Fibroblast of lung (primary cell): ENCODE measurements around the gene TXNIP. TPM values are rescaled to one million over a fixed set of nuclear protein-coding genes. Genes with fewer than 3 reads are reported as not detected.

Experiments used
- DNase-seq, 2 donors: peaks; one replicate each; pipeline versions ENCODE4 v3.0.0 to v3.0.0-alpha.2; 2010; ENCODE audit warnings: low read depth in 2 of 2
- H2AFZ ChIP-seq: 2 replicates; pipeline ENCODE4 v1.5.1; 2012; ENCODE audit warnings: low read length, control low read depth, inconsistent platforms
- H3K27ac ChIP-seq: 2 replicates; pipeline ENCODE4 v1.5.1; 2011; ENCODE audit warnings: low read length, control low read depth; ENCODE audit not compliant: insufficient read depth
- H3K27me3 ChIP-seq: 2 replicates; pipeline ENCODE4 v1.5.1; 2011; ENCODE audit warnings: mild to moderate bottlenecking, low read length; ENCODE audit not compliant: control insufficient read depth, insufficient read depth
- H3K36me3 ChIP-seq: 2 replicates; pipeline ENCODE4 v1.5.1; 2011; ENCODE audit warnings: low read length; ENCODE audit not compliant: control insufficient read depth, insufficient read depth
- H3K4me1 ChIP-seq: 2 replicates; pipeline ENCODE4 v1.5.1; 2011; ENCODE audit warnings: low read length; ENCODE audit not compliant: control insufficient read depth, insufficient read depth; ENCODE audit errors: extremely low read depth
- H3K4me2 ChIP-seq: 2 replicates; pipeline ENCODE4 v1.5.1; 2011; ENCODE audit warnings: low read length, control low read depth; ENCODE audit not compliant: insufficient read depth; ENCODE audit errors: extremely low read depth
- H3K4me3 ChIP-seq, 4 experiments: fragments of 200-600 bp in 1 of 4; sonication (generic) in 1 of 4; replicated peaks in 1 of 4; 2 replicates each; pipeline ENCODE4 v1.5.1; 2011 to 2016; ENCODE audit warnings: low read length in 4 of 4, low read depth in 3 of 4, mild to moderate bottlenecking in 3 of 4, control low read depth in 2 of 4, inconsistent platforms in 1 of 4, mixed read lengths in 1 of 4; ENCODE audit not compliant: insufficient read depth in 1 of 4; ENCODE audit errors: control extremely low read depth in 1 of 4
- H3K79me2 ChIP-seq: 2 replicates; pipeline ENCODE4 v1.5.1; 2012; ENCODE audit warnings: mild to moderate bottlenecking, low read length, inconsistent platforms; ENCODE audit not compliant: control insufficient read depth, insufficient read depth
- H3K9ac ChIP-seq: 2 replicates; pipeline ENCODE4 v1.5.1; 2011; ENCODE audit warnings: mild to moderate bottlenecking, low read length, control low read depth; ENCODE audit not compliant: insufficient read depth
- H3K9me3 ChIP-seq: 2 replicates; pipeline ENCODE4 v1.5.1; 2012; ENCODE audit warnings: low read depth, low read length; ENCODE audit not compliant: control insufficient read depth, insufficient read depth
- H4K20me1 ChIP-seq: 2 replicates; pipeline ENCODE4 v1.5.1; 2011; ENCODE audit warnings: low read length; ENCODE audit not compliant: control insufficient read depth, insufficient read depth; ENCODE audit errors: extremely low read depth
- CTCF ChIP-seq, 2 donors: IDR thresholded peaks in 1 of 2; conservative IDR thresholded peaks in 1 of 2; 1 replicate in 1 of 2; 2 replicates in 1 of 2; pipeline ENCODE4 v1.5.1; 2011 to 2012; ENCODE audit warnings: low read length in 2 of 2, control low read depth in 1 of 2, inconsistent platforms in 1 of 2, low read depth in 1 of 2, mild to moderate bottlenecking in 1 of 2
- EZH2 ChIP-seq: IDR thresholded peaks from 2 replicates; pipeline ENCODE4 v1.5.1; 2012; ENCODE audit warnings: low read length, control low read depth, mild to moderate bottlenecking; ENCODE audit errors: missing control alignments
- polyA plus RNA-seq, 2 donors: library from polyadenylated mRNA; depleted of rRNA in 1 of 2; stranded (reverse) in 1 of 2; unstranded in 1 of 2; fragments of >200 nt; gene quantifications; 2 replicates each; pipeline ENCODE4 v1.2.1, GENCODE V29; 2011 to 2012; ENCODE audit warnings: missing spikeins in 1 of 2
- total RNA-seq: library from RNA; depleted of rRNA; stranded (reverse); fragments of >200 nt; gene quantifications from 2 replicates; pipeline ENCODE4 v1.2.1, GENCODE V29; 2014

The TXNIP gene
- total and polyA plus RNA-seq, 2 donors (not counting 1 experiment from before 2014, with no cell fraction given), result 204 to 773 TPM

DNA sequence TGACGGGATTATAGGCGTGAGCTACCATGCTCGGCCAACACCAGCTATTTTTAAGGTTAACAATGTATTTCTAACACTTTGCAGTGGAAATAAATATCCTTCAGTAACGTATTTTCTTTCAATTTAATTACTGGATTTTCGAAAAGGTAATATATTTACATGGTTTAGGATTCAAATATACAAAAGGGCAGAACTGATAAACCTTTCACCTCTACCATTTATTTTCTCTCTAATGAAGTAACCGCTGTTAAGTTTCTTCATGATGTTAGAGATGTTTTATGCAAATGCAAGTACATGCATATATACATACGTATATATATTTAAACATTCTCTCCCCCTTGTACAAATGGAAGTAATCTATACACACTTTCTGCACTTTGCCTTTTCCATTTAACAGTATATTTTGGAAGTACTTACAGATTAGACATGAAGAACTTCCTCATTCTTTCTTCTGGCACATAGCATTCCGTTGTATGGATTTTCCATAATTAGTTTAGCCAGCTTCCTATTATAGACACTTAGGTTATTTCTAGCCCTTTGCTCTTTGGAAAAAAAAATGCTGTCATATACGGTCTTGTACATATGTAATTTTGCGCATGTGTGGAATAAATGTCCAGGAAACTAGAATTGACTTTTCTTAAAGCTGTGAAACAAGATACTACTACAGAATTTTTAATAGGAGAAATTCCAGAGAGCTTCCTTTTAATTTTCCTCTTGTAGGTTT, 40.0 kb upstream of the TXNIP start:
- TF ChIP-seq CTCF (conservative IDR thresholded peaks at IDR 0.05 in 1 of 2, IDR thresholded peaks at IDR 0.05 in 1 of 2; ENCODE audit: low read depth in 1 of 2, low read length in 2 of 2) (no peak), EZH2 (no peak)
- Histone ChIP-seq H4K20me1 (no peaks in the 10 kb centered on the region), H2AFZ (no peak overlapping the region), H3K27ac (no peak overlapping the region), H3K4me2 (peak overlapping the region; percentile 80), H3K4me3 (peak overlapping the region; percentile 48 to 77 (median 60)), H3K27me3 (no peaks in the 10 kb centered on the region), H3K79me2 (no peaks in the 10 kb centered on the region), H3K4me1 (peaks cover 6% of the 10 kb centered on the region), H3K36me3 (no peaks in the 10 kb centered on the region), H3K9me3 (no peaks in the 10 kb centered on the region), H3K9ac (no peak overlapping the region)
- peak in 1 of 2 donors; percentile 18 for DNase-seq

- Histone ChIP-seq H3K4me2 (peak overlapping the region; percentile 70), H2AFZ (peak overlapping the region; percentile 82), H3K79me2 (no peaks in the 10 kb centered on the region), H4K20me1 (no peaks in the 10 kb centered on the region), H3K9ac (no peak overlapping the region), H3K9me3 (no peaks in the 10 kb centered on the region), H3K27me3 (no peaks in the 10 kb centered on the region), H3K4me3 (peak overlapping the region; percentile 4 to 46 (median 26)), H3K4me1 (peaks cover 6% of the 10 kb centered on the region), H3K36me3 (no peaks in the 10 kb centered on the region), H3K27ac (peak overlapping the region; percentile 53)
- TF ChIP-seq CTCF (conservative IDR thresholded peaks at IDR 0.05 in 1 of 2, IDR thresholded peaks at IDR 0.05 in 1 of 2; ENCODE audit: low read depth in 1 of 2, low read length in 2 of 2) (no peak), EZH2 (no peak)
- DNase-seq, result no peak
These were observed 38.7 kb upstream of the TXNIP start for GRCh38 chr1:146035048-146035423.

DNA sequence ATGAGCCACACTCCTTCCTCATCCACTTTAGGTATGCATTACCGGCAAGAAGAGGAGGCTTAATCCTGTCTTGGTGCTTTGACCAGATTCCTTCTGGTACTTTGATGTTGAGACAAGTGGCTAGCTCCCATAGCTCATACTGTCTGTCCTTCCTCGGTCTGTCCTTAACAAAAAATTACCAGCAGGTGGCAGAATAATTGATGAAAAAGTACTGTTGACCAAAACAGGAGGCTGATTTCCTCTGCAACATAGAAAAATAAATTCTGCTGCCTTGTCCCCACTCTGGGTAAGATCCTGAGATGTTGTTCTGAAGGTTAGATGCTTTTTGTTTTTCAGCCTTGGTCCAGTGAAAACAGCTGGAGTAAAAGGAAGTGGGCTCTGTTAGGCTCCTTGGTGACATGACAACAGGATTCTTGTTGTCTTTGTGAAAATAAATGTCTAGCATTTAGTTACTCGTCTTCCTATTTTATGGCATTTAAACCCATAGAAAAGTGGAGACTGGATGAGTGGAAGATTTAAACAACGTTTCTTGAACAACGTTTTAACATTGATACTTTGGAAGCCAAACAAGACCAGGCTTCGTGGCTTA, 36.3 kb upstream of the TXNIP start:
- Histone ChIP-seq H3K27ac (no peak overlapping the region), H4K20me1 (no peaks in the 10 kb centered on the region), H3K79me2 (no peaks in the 10 kb centered on the region), H3K9me3 (no peaks in the 10 kb centered on the region), H3K27me3 (no peaks in the 10 kb centered on the region), H3K4me1 (peaks cover 6% of the 10 kb centered on the region), H3K4me2 (no peak overlapping the region), H2AFZ (peak overlapping the region; percentile 48), H3K4me3 (no peak overlapping the region), H3K9ac (no peak overlapping the region), H3K36me3 (no peaks in the 10 kb centered on the region)
- DNase-seq, result peak; percentile 36 to 58
- no peak for TF ChIP-seq EZH2
- TF ChIP-seq CTCF (conservative IDR thresholded peaks at IDR 0.05 in 1 of 2, IDR thresholded peaks at IDR 0.05 in 1 of 2; ENCODE audit: low read depth in 1 of 2, low read length in 2 of 2), result peak; percentile 45 to 57
